ENCODE measurements around the gene RCOR1.
"Not testable (repeated sequence)": the region's sequence is repeated elsewhere in the genome, so short reads cannot be mapped to it uniquely, and the experiment has no call there.

The RCOR1 gene

DNA sequence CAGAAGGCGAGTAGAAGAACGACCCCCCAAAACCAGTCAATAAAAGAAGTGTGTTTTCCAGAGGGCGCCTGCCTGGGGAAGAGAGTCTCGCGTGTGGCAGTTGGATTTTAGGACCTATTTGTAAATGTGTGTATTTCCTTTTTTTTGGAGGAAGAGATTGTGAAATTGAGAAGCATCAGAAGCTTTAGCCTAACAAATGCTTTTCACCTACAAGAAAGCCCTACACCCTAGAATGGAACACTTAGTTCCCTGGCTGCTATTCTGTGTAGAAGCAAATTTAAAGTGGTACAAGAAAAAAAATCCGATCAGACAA lies 1.3 kb downstream of the RCOR1 start:
- DNase-seq = no peak

DNA sequence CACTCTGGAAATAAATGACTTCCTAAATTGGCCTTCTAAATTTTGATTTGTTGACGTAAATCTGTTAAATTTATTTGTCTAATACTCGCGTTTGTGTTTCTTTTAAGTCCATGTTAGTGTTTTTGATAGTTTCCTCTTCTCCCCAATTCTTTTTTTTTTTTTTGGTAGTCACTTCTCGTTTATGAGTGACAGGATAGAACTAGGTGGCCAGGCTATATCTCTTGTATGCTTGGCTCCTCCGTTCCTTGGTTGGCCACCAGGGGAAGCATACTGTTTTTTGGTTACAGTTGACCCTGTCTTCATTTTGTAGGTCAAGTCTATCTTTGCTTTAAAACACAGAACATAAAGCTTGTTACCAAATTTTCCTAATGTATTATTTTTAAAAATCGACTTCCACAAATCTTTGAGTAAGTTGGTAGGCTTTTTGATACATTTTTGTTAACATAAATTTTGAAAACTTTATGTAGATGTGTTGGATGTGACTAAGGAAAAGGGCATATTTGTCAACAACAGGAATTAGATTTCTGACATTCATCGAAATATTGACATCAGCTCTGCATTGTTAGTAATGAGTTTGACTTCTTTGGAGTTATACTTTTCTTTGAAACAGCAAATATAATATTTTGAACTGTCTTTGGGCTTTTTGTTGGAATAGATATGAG lies 2.2 kb downstream of the RCOR1 start:
- DNase-seq = peak; percentile 82

DNA sequence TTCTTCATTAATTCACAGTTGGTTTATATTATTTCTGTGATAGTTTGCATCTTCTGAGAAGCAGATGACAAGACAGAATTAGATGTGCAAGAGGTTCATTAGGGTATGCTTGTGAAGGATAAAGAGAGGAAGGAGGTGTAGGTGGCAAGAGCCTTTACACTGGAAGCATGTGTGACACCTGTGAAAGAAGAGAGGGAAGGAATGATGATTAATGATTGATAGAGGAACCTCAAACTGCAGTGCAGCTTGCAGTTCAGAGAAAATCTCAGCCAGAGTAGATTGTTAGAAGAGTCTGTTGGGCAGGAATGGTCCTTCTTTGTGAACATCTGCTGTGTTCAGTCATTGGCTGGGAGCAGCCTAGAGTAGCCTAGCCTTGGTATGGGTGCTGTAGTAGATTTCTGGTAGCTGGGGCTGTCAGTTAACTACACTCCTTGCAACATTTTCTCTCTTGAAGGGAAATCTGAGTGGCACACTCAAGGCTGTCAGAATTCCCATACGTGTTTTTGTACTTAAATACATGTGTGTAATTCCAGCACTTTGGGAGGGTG lies 9.0 kb downstream of the RCOR1 start:
- no peak for DNase-seq

DNA sequence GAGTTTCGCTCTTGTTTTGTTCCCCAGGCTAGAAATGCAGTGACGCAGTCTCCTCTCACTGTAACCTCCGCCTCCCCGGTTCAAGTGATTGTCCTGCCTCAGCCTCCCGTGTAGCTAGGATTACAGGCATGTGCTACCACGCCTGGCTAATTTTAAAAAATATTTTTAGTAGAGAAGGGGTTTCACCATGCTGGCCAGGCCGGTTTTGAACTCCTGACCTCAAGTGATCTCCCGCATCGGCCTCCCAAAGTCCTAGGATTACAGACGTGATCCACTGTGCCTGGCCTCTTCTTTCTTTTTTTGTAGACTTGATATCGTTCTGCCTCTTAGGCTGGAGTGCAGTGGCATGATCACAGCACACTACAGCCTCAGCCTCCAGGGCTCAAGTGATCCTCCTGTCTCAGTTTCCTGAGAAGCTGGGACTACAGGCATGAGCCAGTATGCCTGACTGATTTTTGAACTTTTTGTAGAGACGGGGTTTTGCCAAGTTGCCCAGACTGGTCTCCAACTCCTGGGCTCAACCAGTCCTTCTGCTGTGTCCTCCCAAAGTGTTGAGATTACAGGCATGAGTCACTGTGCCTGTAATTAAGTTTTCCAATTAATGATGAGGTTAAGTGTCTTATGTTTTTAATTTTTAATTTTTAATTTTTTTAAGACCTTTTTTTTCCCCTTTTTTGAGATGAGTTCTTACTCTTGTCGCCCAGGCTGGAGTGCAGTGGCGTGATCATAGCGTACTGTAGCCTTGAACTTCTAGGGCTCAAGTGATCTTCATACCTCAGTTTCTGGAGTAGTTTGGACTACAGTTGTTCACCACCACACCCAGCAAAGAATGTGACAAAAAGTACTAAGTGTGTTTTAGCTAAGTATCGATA lies 10.2 kb downstream of the RCOR1 start:
- no peak for DNase-seq

DNA sequence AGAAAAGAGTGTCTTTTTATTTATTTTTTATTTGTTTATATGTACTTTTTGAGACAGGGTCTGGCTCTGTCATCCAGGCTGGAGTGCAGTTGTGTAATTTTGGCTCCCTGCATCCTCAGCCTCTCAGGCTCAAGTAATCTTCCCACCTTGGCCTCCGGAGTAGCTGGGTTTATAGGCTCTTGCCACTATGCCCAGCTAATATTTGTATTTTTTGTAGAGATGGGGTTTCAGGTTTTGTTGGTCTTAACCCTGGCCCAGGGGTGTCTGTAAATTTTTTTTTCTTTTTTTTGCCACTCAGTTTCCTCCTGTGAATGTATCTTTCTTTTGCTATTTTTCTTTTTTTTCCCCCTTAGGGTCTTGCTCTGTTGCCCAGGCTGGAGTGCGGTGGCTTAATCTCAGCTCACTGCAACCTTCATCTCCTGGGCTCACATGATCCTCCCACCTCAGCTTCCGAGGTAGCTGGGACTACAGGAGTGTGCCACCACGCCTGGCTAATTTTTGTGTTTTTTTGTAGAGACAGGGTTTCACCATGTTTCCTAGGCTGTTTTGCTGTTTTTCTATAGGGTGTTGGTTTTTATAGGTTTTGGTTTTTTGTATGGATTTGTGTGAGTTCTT lies 11.0 kb downstream of the RCOR1 start:
- DNase-seq = no peak

DNA sequence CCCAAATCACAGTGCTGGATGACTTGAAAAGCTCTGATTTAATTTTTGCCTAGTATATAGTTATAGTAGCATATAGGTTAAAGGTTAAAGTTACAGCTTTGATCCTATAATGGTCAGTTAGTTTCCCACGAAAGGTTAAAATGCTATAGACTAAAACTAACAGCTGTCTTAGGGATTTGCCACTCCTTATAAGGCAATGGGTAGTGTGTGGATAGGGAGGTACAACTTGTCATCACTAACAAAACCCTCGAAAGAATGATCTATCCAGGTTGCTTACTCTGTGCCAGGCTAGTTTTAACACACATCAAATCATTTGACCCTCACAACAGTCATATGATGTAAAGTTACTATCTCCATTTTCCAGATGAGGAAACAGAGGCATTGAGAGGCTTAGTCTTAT lies 11.7 kb downstream of the RCOR1 start:
- no peak for DNase-seq

DNA sequence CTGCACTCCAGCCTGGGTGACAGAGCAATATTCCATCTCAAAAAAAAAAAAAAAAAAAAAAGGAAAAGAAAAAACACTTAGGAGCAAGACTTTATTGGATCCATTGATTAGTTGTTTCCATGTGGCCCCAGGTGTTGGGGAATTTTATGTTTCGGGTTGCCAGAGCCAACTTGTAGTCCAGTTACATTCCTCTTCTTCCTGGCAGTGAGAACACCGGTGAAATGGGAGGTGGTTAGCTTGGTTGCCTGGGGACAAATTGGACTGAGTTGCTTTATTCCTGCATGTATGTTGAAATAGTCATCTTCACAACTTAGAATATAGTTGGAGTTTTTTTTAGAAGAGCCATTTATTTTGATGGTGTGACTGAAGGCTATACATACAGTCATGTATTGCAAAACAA lies 12.6 kb downstream of the RCOR1 start:
- DNase-seq = no peak

DNA sequence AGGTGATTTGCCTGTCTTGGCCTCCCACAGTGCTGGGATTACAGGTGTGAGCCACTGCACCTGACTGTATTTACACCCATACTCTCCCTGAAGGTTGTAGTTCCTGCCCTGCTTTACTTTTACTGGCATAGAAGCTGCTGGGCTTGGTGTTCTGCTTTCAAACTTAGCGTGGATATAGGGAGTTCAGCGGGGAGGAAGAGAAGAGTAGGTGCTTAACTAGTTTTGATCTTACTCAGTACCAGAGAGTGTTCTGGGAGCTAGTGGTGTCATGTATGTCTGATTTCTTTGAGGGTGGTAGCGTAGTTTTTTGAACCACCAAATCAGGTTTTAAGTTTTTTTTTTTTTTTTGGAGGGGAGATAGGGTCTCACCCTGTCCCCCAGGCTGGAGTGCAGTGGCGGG lies 13.8 kb downstream of the RCOR1 start:
- peak; percentile 51 for DNase-seq

DNA sequence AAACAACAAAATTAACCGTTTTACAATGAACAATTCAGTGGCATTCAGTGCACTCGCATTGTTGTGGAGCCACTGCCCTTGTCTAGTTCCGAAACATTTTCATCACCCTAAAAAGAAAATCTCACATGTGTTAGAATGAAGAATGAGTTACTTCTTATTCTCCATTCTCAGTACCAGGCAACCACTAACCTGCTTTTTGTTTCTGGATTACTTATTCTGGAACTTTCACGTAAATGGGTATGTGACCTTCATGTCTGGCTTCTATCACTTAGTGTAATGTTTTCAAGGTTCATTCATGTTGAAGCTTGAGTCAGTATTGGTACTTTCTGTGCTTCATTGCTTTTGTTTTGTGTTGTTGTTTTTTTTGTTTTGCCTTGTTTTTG lies 15.6 kb downstream of the RCOR1 start:
- peak; percentile 19 for DNase-seq

DNA sequence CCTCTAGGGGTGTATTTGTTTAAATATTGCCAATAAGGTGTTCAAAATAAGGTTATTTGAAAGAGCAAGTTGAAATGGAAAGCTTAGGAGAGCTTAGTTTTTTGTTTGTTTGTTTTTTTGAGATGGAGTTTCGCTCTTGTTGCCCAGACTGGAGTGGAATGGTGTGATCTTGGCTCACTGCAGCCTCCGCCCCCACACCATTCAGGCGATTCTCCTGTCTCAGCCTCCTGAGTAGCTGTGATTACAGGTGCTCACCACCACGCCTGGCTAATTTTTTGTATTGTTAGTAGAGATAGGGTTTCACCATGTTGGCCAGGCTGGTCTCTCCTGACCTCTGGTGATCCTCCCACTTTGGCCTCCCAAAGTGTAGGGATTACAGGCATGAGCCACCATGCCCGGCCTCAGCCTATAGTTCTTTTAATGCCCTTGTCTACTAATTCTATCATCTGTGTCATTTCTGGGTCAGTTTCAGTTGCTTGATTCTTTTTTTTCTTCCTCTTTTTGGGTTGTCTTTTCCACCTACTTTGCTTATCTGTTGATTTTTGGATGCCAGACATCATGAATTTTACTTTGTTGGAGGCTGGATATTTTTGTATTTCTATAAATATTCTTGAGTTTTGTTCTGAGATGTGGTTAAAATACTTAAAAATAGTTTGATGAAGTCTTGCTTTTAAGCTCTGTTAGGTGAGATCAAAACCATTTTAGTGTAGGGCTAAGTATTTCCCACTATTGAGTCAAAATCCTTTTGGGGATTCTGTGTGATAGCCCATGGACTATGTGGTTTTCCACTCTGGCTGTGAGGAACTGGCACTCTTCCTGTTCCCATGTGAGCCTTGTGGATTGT lies 18.7 kb downstream of the RCOR1 start:
- no peak for DNase-seq

DNA sequence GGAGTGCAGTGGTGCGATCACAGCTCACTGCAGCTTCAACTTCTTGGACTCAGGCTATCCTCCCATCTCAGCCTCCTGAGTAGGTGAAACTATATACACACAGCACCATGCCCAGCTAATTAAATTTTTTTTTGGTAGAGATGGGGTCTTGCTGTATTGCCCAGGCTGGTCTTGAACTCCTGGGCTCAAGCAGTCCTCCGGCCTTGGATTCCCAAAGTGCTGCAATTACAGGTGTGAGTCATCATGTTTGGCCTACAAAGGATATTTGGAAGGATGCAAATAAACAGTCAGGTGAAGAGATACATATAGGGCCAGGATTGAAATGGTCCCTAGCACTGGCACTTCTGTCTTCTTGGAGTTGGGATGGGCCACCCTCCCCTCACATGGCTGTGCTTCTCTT lies 23.9 kb downstream of the RCOR1 start:
- no peak for DNase-seq

DNA sequence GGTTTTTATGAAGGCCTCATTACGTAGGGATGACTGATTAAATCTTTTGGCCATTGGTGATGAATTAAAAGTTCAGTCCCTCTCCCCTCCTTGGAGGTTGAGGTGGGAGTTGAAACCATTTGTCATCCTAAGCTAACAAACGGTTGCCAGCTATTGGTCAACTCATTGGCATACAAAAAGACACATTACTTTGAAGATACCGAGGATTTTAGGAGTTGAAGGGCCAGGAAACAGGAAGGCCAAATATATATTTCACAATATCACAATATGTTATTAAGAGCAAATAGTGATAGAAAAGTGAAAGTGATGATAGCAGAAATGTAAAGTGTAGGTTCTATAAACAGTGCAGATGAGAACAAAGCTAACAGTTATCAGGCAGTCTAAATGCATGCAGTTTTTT lies 24.4 kb downstream of the RCOR1 start:
- no peak for DNase-seq

DNA sequence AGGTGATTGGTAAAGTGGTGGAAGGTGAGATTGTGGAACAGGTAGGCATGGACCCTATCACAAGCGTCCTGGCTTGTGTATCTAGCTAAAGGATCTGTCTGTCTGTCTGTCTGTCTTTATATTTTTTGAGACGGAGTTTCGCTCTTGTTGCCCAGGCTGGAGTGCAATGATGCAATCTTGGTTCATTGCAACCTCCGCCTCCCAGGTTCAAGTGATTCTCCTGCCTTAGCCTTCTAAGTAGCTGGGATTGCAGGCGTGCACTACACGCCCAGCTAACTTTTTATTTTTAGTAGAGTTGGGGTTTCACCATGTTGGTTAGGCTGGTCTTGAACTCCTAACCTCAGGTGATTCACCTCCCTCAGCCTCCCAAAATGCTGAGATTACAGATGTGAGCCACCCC lies 26.6 kb downstream of the RCOR1 start:
- not testable (repeated sequence) for DNase-seq

DNA sequence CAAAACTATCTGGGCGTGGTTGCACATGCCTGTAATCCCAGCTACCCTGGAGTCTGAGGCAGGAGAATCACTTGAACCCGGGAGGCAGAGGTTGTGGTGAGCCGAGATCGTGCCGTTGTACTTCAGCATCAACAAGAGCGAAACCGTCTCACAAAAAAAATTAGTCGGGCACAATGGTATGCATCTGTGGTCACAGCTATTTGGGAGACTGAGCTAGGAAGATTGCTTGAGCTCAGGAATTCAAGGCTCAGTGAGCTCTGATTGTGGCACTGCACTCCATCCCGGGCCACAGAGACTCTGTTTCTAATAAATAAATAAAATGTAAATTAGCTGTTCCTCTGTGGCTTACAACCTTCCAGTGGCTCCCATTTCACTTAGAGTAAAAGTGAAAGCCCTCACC lies 28.0 kb downstream of the RCOR1 start:
- DNase-seq = no peak

DNA sequence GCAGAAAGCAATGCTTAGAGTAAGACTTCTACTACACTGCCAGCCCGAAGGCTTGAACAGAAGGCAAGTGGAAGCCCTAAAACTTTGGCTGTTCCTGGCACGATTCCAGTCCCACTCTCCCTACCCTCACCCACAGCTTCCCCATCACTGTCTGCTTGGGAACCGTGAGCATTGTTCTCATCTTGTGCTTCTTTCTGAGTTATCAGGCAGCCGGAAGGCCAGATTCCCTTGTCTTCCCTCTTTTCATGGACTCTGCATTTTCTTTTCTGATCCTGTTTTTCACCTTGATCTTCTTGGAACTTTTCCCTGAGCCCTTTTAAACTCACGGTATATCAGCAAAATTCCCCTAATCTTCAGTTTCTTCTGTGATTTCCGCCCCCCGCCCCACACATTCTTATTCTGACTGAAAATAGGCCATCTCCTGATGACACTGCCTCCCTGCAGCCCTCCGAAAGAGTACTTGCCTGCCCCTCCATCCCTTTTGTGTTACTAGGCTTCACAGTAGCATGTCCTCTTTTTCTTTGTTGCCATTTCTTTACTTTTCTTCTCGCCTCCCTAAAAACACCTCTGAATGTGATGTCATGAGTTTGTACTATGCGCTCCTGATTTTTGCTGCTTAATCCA lies 29.9 kb downstream of the RCOR1 start:
- DNase-seq = peak; percentile 14

DNA sequence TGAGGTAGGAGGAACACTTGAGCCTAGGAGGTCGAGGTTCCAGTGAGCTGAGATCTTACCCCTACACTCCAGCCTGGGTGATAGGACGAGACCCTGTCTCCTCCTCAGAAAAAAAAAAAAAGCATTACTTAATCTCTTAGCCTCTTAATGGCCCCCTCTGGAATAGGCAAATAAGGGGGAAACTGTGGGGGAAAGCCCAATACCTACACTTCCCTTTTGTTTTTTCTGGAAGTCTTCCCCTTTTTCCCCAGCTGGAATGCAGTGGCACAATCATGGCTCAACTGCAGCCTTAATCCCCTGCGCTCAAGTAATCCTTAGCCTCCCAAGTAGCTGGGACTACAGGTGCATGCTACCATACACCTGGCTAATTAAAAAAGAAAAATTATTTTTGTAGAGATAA lies 32.2 kb downstream of the RCOR1 start:
- DNase-seq = no peak

DNA sequence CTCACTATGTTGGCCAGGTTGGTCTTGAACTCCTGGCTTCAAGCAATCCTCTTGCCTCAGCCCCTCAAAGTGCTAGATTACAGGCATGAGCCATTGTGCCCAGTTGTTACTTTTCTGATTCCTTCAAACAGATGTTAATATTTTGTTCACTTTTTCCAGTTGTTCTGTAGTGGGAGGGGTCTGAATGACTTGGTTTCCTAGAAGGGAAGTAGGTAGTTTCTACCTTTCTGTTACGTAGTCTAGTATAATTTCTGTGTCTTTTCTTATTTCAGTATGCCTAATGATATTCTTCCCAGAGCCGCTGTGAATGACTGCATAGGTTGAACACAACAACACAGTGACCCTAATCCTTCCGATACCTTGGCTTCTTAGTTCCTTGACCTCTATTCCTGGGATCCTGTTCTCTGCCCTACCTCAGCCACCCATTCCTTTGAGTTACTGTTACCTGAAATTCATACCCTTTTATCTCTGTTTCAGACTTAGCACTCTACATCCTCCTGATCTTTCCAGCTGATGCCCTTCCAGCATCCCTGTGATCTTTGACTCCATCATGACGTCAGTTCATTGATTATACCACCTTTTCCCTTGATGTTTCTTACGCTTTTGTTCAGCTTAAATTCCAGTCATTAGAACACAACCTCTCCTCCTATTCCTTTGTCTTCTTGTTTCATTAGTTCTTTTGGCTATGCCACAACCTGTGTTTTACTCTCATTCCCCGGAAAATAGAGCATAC lies 33.3 kb downstream of the RCOR1 start:
- no peak for DNase-seq

DNA sequence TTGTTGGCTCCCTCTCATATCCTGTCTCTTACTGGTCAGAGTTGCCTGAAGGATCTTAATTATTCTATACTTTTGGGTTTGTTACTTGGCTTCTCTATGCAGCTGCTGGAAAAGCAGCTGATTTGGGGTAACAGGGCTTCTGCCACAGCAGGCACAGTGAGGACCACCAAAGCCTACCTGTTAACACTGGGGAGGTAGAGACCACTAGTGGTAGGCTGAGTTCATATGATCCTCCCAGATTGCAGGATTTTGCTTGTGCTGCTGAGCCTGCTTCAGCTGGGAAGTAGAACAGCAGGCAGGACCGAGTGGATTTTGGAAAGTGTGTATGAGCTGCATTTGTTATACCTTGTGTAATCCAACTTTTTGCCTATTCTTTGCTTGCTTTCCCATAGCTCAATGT lies 34.1 kb downstream of the RCOR1 start:
- no peak for DNase-seq

DNA sequence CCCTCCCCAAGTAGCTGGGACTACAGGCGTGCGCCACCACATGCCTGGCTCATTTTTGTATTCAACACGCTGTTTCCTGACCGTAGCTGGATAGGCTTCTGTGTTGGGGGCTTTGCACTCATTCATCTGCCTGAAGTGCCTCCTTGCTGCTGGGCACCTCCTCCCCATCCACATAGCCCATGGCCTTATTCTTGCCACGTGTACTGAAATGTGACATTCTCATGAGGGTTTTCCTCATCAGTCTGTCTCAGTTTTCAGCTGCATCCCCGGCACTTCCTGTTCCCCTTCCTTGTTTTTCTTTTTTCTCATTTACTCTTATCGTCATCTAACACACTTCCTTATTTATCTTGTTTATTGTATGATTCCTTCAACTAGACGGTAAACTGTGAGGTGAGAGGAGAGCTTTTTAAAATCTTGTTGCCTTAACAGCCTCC lies 36.6 kb downstream of the RCOR1 start:
- DNase-seq = no peak

DNA sequence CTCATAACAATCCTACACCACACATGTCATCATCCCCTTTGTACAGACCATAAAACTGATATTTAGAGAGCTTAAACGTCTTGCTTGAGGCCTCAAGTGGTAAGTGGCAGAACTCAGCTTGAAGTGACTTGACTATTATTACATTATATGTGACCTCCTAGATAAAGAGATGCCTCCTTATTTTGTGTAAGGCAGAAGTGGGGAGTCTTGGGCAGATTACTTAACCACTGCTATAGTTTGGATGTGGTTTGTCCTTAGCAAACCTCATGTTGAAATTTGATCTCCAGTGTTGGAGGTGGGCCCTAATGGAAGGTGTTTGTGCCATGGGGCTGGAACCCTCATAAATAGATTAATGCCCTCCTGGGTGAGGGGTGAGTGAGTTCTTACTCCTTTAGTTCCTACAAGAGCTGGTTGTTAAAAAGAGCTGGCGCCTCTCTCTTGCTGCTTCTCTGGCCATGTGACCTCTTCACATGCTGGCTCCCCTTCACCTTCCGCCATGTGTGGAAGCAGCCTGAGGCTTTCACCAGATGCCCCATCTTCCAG lies 37.4 kb downstream of the RCOR1 start:
- DNase-seq = no peak

DNA sequence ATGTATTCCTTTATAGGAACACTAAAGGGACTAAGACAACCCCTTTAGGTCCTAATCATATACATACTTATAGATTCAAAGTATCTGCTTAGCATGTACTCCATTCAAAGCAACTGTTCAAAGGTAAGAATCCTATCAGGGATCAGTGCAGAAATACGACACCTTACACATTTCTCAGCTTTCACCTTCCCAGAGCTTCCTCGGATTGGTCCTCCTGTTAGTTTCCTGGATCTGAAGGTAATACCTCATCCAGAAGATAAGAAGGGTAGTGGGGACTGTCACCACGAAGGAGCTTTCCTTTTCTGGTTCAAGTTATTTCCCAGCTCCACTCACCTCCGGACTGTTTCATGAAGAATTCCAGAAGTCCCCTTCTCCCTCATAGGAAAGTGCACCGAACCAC lies 38.0 kb downstream of the RCOR1 start:
- DNase-seq = no peak

DNA sequence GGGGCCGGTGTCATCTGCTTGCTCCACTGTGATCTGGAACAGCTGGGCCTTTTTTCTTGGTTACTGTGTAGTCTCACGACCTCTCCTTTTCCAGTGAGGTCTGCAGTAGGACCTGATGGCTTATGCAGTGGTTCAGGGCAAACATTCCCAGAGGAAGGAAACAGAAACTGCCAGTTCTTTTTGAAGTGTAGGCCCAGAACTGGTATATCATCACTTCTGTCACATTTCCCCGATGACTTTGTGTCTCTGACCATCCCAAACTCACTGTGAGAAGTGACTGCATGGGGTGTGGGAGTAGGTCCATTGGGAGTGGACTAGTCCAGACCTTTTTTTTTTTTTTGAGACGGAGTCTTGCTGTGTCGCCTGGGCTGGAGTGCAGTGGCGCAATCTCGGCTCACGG lies 38.4 kb downstream of the RCOR1 start:
- DNase-seq = no peak

Data from activated CD4-positive, alpha-beta T cell treated with anti-CD3 and anti-CD28 coated beads, Interleukin-2, Interleukin-6, amounts not matched to agents 100 ng/mL and 50 ng/mL, durations not matched to agents 16 hours and 8 hours (primary cell).